Stimulated activated CD8-positive, alpha-beta memory T cell treated with anti-CD3 and anti-CD28 coated beads, Interleukin-4, amount 100 ng/mL, for 24 hours (primary cell): ENCODE results near the gene ABCC2.
"Not testable (repeated sequence)": the region's sequence is repeated elsewhere in the genome, so short reads cannot be mapped to it uniquely, and the experiment has no call there.

Experiments used
- DNase-seq: peaks from one replicate; pipeline ENCODE4 v3.0.0-alpha.2; 2020; ENCODE audit warnings: low read depth

ABCC2 gene

GRCh38 chr10:99853655-99854054 lies 71.2 kb downstream of the ABCC2 start:
- DNase-seq = no peak

GRCh38 chr10:99854860-99855259 lies 72.4 kb downstream of the ABCC2 start:
- no peak for DNase-seq

- no peak for DNase-seq
Measured at GRCh38 chr10:99855479-99856071, 73.1 kb downstream of the ABCC2 start.

GRCh38 chr10:99858849-99859248 lies 76.4 kb downstream of the ABCC2 start:
- no peak for DNase-seq

- DNase-seq = no peak
Measured at GRCh38 chr10:99859585-99859984, 77.1 kb downstream of the ABCC2 start.

- no peak for DNase-seq
Measured at GRCh38 chr10:99860466-99860865, 78.0 kb downstream of the ABCC2 start.

- not testable (repeated sequence) for DNase-seq
Measured at GRCh38 chr10:99863535-99864240, 81.2 kb downstream of the ABCC2 start.

GRCh38 chr10:99867250-99867649 lies 84.8 kb downstream of the ABCC2 start:
- not testable (repeated sequence) for DNase-seq

GRCh38 chr10:99869581-99870122 lies 87.2 kb downstream of the ABCC2 start:
- no peak for DNase-seq

GRCh38 chr10:99870123-99870730 lies 87.8 kb downstream of the ABCC2 start:
- DNase-seq = peak; percentile 32

GRCh38 chr10:99872367-99873162 lies 90.1 kb downstream of the ABCC2 start:
- DNase-seq = no peak

- DNase-seq = no peak
Measured at GRCh38 chr10:99873846-99874245, 91.4 kb downstream of the ABCC2 start.

- no peak for DNase-seq
Measured at GRCh38 chr10:99874341-99875085, 92.1 kb downstream of the ABCC2 start.

GRCh38 chr10:99875473-99875872 lies 93.0 kb downstream of the ABCC2 start:
- DNase-seq = no peak

GRCh38 chr10:99880080-99880835 lies 97.8 kb downstream of the ABCC2 start:
- DNase-seq = no peak

GRCh38 chr10:99881371-99881770 lies 98.9 kb downstream of the ABCC2 start:
- no peak for DNase-seq

GRCh38 chr10:99883523-99883922 lies 101.1 kb downstream of the ABCC2 start:
- DNase-seq = no peak

GRCh38 chr10:99888622-99889021 lies 106.2 kb downstream of the ABCC2 start:
- no peak for DNase-seq

- no peak for DNase-seq
Measured at GRCh38 chr10:99894613-99895012, 112.2 kb downstream of the ABCC2 start.

- not testable (repeated sequence) for DNase-seq
Measured at GRCh38 chr10:99895066-99895465, 112.6 kb downstream of the ABCC2 start.

- DNase-seq = no peak
Measured at GRCh38 chr10:99895867-99896266, 113.4 kb downstream of the ABCC2 start.
